Measurements from ENCODE around the gene ADRB1.

Gene ADRB1

GRCh38 chr10:114038819-114039218 is 4.8 kb upstream of the ADRB1 start:
- Histone ChIP-seq H3K27ac (ENCODE audit: low read length) (no peak overlapping the region), H3K4me1 (ENCODE audit: control insufficient read depth, insufficient read depth, low read length) (peaks cover 6% of the 10 kb centered on the region), H3K9ac (ENCODE audit: low read length in 2 of 2) (no peak overlapping the region), H3K9me3 (ENCODE audit: control insufficient read depth in 2 of 2, low read length in 2 of 2) (no peaks in the 10 kb centered on the region), H3K36me3 (ENCODE audit: control insufficient read depth in 2 of 2, insufficient read depth in 2 of 2, low read length in 2 of 2) (no peaks in the 10 kb centered on the region), H3K4me3 (ENCODE audit: low read length in 2 of 2) (no peak overlapping the region), H3K27me3 (ENCODE audit: control insufficient read depth in 1 of 2, insufficient read depth in 2 of 2, low read length in 2 of 2) (peaks cover 13 to 15% of the 10 kb centered on the region in 2 donors)

GRCh38 chr10:114041166-114041565 is 2.5 kb upstream of the ADRB1 start:
- Histone ChIP-seq H3K27ac (ENCODE audit: low read length) (no peak overlapping the region), H3K27me3 (ENCODE audit: control insufficient read depth in 1 of 2, insufficient read depth in 2 of 2, low read length in 2 of 2) (peaks cover 20 to 35% of the 10 kb centered on the region in 2 donors), H3K9ac (ENCODE audit: low read length in 2 of 2) (no peak overlapping the region), H3K4me3 (ENCODE audit: low read length in 2 of 2) (no peak overlapping the region), H3K4me1 (ENCODE audit: control insufficient read depth, insufficient read depth, low read length) (peaks cover 15% of the 10 kb centered on the region), H3K9me3 (ENCODE audit: control insufficient read depth in 2 of 2, low read length in 2 of 2) (no peaks in the 10 kb centered on the region), H3K36me3 (ENCODE audit: control insufficient read depth in 2 of 2, insufficient read depth in 2 of 2, low read length in 2 of 2) (no peaks in the 10 kb centered on the region)

- no peaks in the 10 kb centered on the region for H3K36me3 ChIP-seq (ENCODE audit: control insufficient read depth in 2 of 2, insufficient read depth in 2 of 2, low read length in 2 of 2)
- H3K27me3 ChIP-seq (ENCODE audit: control insufficient read depth in 1 of 2, insufficient read depth in 2 of 2, low read length in 2 of 2): peaks cover 20 to 37% of the 10 kb centered on the region in 2 donors
- peaks cover 15% of the 10 kb centered on the region for H3K4me1 ChIP-seq (ENCODE audit: control insufficient read depth, insufficient read depth, low read length)
- H3K27ac ChIP-seq (ENCODE audit: low read length): no peak overlapping the region
- H3K9me3 ChIP-seq (ENCODE audit: control insufficient read depth in 2 of 2, low read length in 2 of 2): no peaks in the 10 kb centered on the region
- H3K9ac ChIP-seq (ENCODE audit: low read length in 2 of 2): no peak overlapping the region
- peak overlapping the region in 1 of 2 donors; percentile 58 for H3K4me3 ChIP-seq (ENCODE audit: low read length in 2 of 2)
Observed at GRCh38 chr10:114042895-114043531, 653 bp upstream of the ADRB1 start.

GRCh38 chr10:114044247-114045135 is 825 bp downstream of the ADRB1 start:
- Histone ChIP-seq H3K9ac (ENCODE audit: low read length in 2 of 2) (no peak overlapping the region), H3K4me3 (ENCODE audit: low read length in 2 of 2) (peak overlapping the region; percentile 40 to 44), H3K27me3 (ENCODE audit: control insufficient read depth in 1 of 2, insufficient read depth in 2 of 2, low read length in 2 of 2) (peaks cover 25 to 34% of the 10 kb centered on the region in 2 donors), H3K9me3 (ENCODE audit: control insufficient read depth in 2 of 2, low read length in 2 of 2) (no peaks in the 10 kb centered on the region), H3K27ac (ENCODE audit: low read length) (no peak overlapping the region), H3K4me1 (ENCODE audit: control insufficient read depth, insufficient read depth, low read length) (peaks cover 15% of the 10 kb centered on the region), H3K36me3 (ENCODE audit: control insufficient read depth in 2 of 2, insufficient read depth in 2 of 2, low read length in 2 of 2) (no peaks in the 10 kb centered on the region)

- no peak overlapping the region for H3K27ac ChIP-seq (ENCODE audit: low read length)
- no peaks in the 10 kb centered on the region for H3K36me3 ChIP-seq (ENCODE audit: control insufficient read depth in 2 of 2, insufficient read depth in 2 of 2, low read length in 2 of 2)
- H3K9ac ChIP-seq (ENCODE audit: low read length in 2 of 2): peak overlapping the region in 1 of 2 donors; percentile 13
- no peaks in the 10 kb centered on the region for H3K9me3 ChIP-seq (ENCODE audit: control insufficient read depth in 2 of 2, low read length in 2 of 2)
- peak overlapping the region; percentile 25 to 44 for H3K4me3 ChIP-seq (ENCODE audit: low read length in 2 of 2)
- H3K27me3 ChIP-seq (ENCODE audit: control insufficient read depth in 1 of 2, insufficient read depth in 2 of 2, low read length in 2 of 2): peaks cover 20 to 39% of the 10 kb centered on the region in 2 donors
- peaks cover 15% of the 10 kb centered on the region for H3K4me1 ChIP-seq (ENCODE audit: control insufficient read depth, insufficient read depth, low read length)
Observed at GRCh38 chr10:114045136-114046086, 1.7 kb downstream of the ADRB1 start.

GRCh38 chr10:114046087-114046458 is 2.4 kb downstream of the ADRB1 start:
- Histone ChIP-seq H3K27me3 (ENCODE audit: control insufficient read depth in 1 of 2, insufficient read depth in 2 of 2, low read length in 2 of 2) (peaks cover 19 to 42% of the 10 kb centered on the region in 2 donors), H3K4me1 (ENCODE audit: control insufficient read depth, insufficient read depth, low read length) (peaks cover 15% of the 10 kb centered on the region), H3K9ac (ENCODE audit: low read length in 2 of 2) (no peak overlapping the region), H3K4me3 (ENCODE audit: low read length in 2 of 2) (no peak overlapping the region), H3K9me3 (ENCODE audit: control insufficient read depth in 2 of 2, low read length in 2 of 2) (no peaks in the 10 kb centered on the region), H3K36me3 (ENCODE audit: control insufficient read depth in 2 of 2, insufficient read depth in 2 of 2, low read length in 2 of 2) (no peaks in the 10 kb centered on the region), H3K27ac (ENCODE audit: low read length) (no peak overlapping the region)

GRCh38 chr10:114048472-114048871 is 4.8 kb downstream of the ADRB1 start:
- H3K9ac ChIP-seq (ENCODE audit: low read length in 2 of 2): no peak overlapping the region
- H3K4me3 ChIP-seq (ENCODE audit: low read length in 2 of 2): no peak overlapping the region
- H3K9me3 ChIP-seq (ENCODE audit: control insufficient read depth in 2 of 2, low read length in 2 of 2): no peaks in the 10 kb centered on the region
- peaks cover 14 to 36% of the 10 kb centered on the region in 2 donors for H3K27me3 ChIP-seq (ENCODE audit: control insufficient read depth in 1 of 2, insufficient read depth in 2 of 2, low read length in 2 of 2)
- no peak overlapping the region for H3K27ac ChIP-seq (ENCODE audit: low read length)
- H3K4me1 ChIP-seq (ENCODE audit: control insufficient read depth, insufficient read depth, low read length): peaks cover 8% of the 10 kb centered on the region
- no peaks in the 10 kb centered on the region for H3K36me3 ChIP-seq (ENCODE audit: control insufficient read depth in 2 of 2, insufficient read depth in 2 of 2, low read length in 2 of 2)

- H3K36me3 ChIP-seq (ENCODE audit: control insufficient read depth in 2 of 2, insufficient read depth in 2 of 2, low read length in 2 of 2): no peaks in the 10 kb centered on the region
- no peak overlapping the region for H3K27ac ChIP-seq (ENCODE audit: low read length)
- no peak overlapping the region for H3K9ac ChIP-seq (ENCODE audit: low read length in 2 of 2)
- peaks cover 7 to 11% of the 10 kb centered on the region in 2 donors for H3K27me3 ChIP-seq (ENCODE audit: control insufficient read depth in 1 of 2, insufficient read depth in 2 of 2, low read length in 2 of 2)
- H3K4me3 ChIP-seq (ENCODE audit: low read length in 2 of 2): no peak overlapping the region
- no peaks in the 10 kb centered on the region for H3K4me1 ChIP-seq (ENCODE audit: control insufficient read depth, insufficient read depth, low read length)
- no peaks in the 10 kb centered on the region for H3K9me3 ChIP-seq (ENCODE audit: control insufficient read depth in 2 of 2, low read length in 2 of 2)
Observed at GRCh38 chr10:114051714-114052113, 8.0 kb downstream of the ADRB1 start.

GRCh38 chr10:114052255-114052654 is 8.6 kb downstream of the ADRB1 start:
- Histone ChIP-seq H3K9ac (ENCODE audit: low read length in 2 of 2) (no peak overlapping the region), H3K9me3 (ENCODE audit: control insufficient read depth in 2 of 2, low read length in 2 of 2) (no peaks in the 10 kb centered on the region), H3K4me1 (ENCODE audit: control insufficient read depth, insufficient read depth, low read length) (no peaks in the 10 kb centered on the region), H3K27me3 (ENCODE audit: control insufficient read depth in 1 of 2, insufficient read depth in 2 of 2, low read length in 2 of 2) (peaks cover 7 to 11% of the 10 kb centered on the region in 2 donors), H3K36me3 (ENCODE audit: control insufficient read depth in 2 of 2, insufficient read depth in 2 of 2, low read length in 2 of 2) (no peaks in the 10 kb centered on the region), H3K27ac (ENCODE audit: low read length) (no peak overlapping the region), H3K4me3 (ENCODE audit: low read length in 2 of 2) (no peak overlapping the region)

GRCh38 chr10:114053946-114054345 is 10.3 kb downstream of the ADRB1 start:
- Histone ChIP-seq H3K4me1 (ENCODE audit: control insufficient read depth, insufficient read depth, low read length) (no peaks in the 10 kb centered on the region), H3K27me3 (ENCODE audit: control insufficient read depth in 1 of 2, insufficient read depth in 2 of 2, low read length in 2 of 2) (peaks cover 3 to 11% of the 10 kb centered on the region in 2 donors), H3K27ac (ENCODE audit: low read length) (no peak overlapping the region), H3K36me3 (ENCODE audit: control insufficient read depth in 2 of 2, insufficient read depth in 2 of 2, low read length in 2 of 2) (no peaks in the 10 kb centered on the region), H3K9ac (ENCODE audit: low read length in 2 of 2) (no peak overlapping the region), H3K9me3 (ENCODE audit: control insufficient read depth in 2 of 2, low read length in 2 of 2) (no peaks in the 10 kb centered on the region), H3K4me3 (ENCODE audit: low read length in 2 of 2) (no peak overlapping the region)

Measured in stomach smooth muscle (tissue), 2 donors.